Activated CD4-positive, CD25-positive, alpha-beta regulatory T cell treated with anti-CD3 and anti-CD28 coated beads, Interleukin-2, amount 50 U/mL, for 72 hours (primary cell): ENCODE measurements around the gene PIGU.
"Not testable (repeated sequence)": the region's sequence is repeated elsewhere in the genome, so short reads cannot be mapped to it uniquely, and the experiment has no call there.

Experiments
- DNase-seq: peaks from one replicate; pipeline ENCODE4 v3.0.0; 2021

The PIGU gene

GRCh38 chr20:34676642-34677373 lies at the start of gene PIGU:
PIGU (minus strand) TSS chr20:34677092; CDS start chr20:34677085, 7 bp downstream.
- peak; percentile 94 for DNase-seq

GRCh38 chr20:34724172-34724571 lies 47.3 kb upstream of the PIGU start:
- no peak for DNase-seq

GRCh38 chr20:34722560-34722959 lies 45.7 kb upstream of the PIGU start:
- DNase-seq = not testable (repeated sequence)

- no peak for DNase-seq
These were observed 43.4 kb upstream of the PIGU start for GRCh38 chr20:34720266-34720665.

GRCh38 chr20:34719242-34720017 lies 42.5 kb upstream of the PIGU start:
- not testable (repeated sequence) for DNase-seq

- no peak for DNase-seq
These were observed 40.6 kb upstream of the PIGU start for GRCh38 chr20:34717230-34718095.

- DNase-seq = no peak
These were observed 40.0 kb upstream of the PIGU start for GRCh38 chr20:34716921-34717229.

- no peak for DNase-seq
These were observed 38.5 kb upstream of the PIGU start for GRCh38 chr20:34715384-34715783.

- DNase-seq = not testable (repeated sequence)
These were observed 37.1 kb upstream of the PIGU start for GRCh38 chr20:34713944-34714515.

GRCh38 chr20:34713194-34713943 lies 36.5 kb upstream of the PIGU start:
- no peak for DNase-seq

- DNase-seq = no peak
These were observed 35.8 kb upstream of the PIGU start for GRCh38 chr20:34712525-34713192.

- DNase-seq = no peak
These were observed 35.0 kb upstream of the PIGU start for GRCh38 chr20:34711813-34712430.

- DNase-seq = no peak
These were observed 34.1 kb upstream of the PIGU start for GRCh38 chr20:34710861-34711574.

- no peak for DNase-seq
These were observed 33.6 kb upstream of the PIGU start for GRCh38 chr20:34710568-34710839.

GRCh38 chr20:34709831-34710567 lies 33.1 kb upstream of the PIGU start:
- DNase-seq = no peak

- DNase-seq = peak; percentile 84
These were observed 32.3 kb upstream of the PIGU start for GRCh38 chr20:34709044-34709830.

- peak; percentile 65 for DNase-seq
These were observed 31.7 kb upstream of the PIGU start for GRCh38 chr20:34708621-34709043.

GRCh38 chr20:34706912-34707784 lies 30.3 kb upstream of the PIGU start:
- DNase-seq = no peak
